IPS-15b (cell line): ENCODE data around the gene KRT36.

ENCODE experiments used
- H3K27me3 ChIP-seq: one replicate; pipeline ENCODE4 v1.6.1; 2013; ENCODE audit warnings: low read length; ENCODE audit not compliant: control insufficient read depth, insufficient read depth
- H3K36me3 ChIP-seq: one replicate; pipeline ENCODE4 v1.6.1; 2013; ENCODE audit warnings: low read length; ENCODE audit not compliant: control insufficient read depth, insufficient read depth
- H3K4me1 ChIP-seq: one replicate; pipeline ENCODE4 v1.6.1; 2013; ENCODE audit warnings: mild to moderate bottlenecking, low read length; ENCODE audit not compliant: control insufficient read depth, insufficient read depth
- H3K4me3 ChIP-seq: one replicate; pipeline ENCODE4 v1.5.1; 2013; ENCODE audit warnings: low read depth, low read length
- H3K9ac ChIP-seq: one replicate; pipeline ENCODE4 v1.6.1; 2013; ENCODE audit warnings: low read depth, mild to moderate bottlenecking, low read length
- H3K9me3 ChIP-seq: one replicate; pipeline ENCODE4 v1.6.1; 2013; ENCODE audit warnings: mild to moderate bottlenecking, low read length; ENCODE audit not compliant: control insufficient read depth, insufficient read depth

The KRT36 gene

DNA sequence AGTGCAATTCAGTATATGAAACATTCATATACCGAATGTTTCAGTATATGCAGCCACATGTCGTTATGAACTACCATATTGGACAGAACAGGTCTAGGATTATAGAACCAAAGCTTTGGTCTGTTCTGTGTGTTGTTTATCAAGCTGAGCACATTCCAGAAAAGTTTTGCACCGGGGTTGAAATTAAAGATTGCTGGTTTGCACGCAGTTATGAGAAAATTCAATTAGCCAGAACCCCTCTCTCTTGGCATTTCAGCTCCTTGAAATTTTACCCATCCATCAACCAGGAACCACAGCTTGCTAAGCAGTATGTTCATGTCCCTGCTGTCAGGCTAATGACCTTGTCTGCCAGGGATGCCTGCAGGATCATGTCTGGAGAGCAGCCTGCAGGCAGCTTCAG lies 32.0 kb downstream of the KRT36 start:
- no peaks in the 10 kb centered on the region for H3K4me1 ChIP-seq
- H3K27me3 ChIP-seq: no peaks in the 10 kb centered on the region
- no peaks in the 10 kb centered on the region for H3K9me3 ChIP-seq
- no peak overlapping the region for H3K4me3 ChIP-seq
- no peaks in the 10 kb centered on the region for H3K36me3 ChIP-seq
- H3K9ac ChIP-seq: no peak overlapping the region

DNA sequence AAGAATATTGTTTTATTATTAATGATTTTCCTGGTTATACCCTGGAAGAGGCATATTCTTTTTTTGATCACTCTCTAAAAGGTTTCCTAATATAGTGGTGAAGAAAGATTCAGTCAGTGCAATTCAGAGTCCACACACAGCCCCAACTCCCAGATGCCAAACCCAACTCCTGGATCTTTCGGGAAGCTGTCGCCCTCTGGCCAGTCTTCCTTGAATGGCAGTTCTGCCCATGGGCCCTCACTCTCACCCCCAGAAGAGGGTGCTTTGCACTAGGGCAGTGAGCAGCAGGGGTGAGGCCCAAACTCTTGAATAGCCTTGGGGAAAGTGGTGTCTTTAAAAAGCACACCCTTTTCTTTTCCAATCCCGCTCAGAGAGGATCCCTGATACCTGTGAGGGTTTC lies 33.5 kb downstream of the KRT36 start:
- Histone ChIP-seq H3K27me3 (no peaks in the 10 kb centered on the region), H3K9ac (no peak overlapping the region)

DNA sequence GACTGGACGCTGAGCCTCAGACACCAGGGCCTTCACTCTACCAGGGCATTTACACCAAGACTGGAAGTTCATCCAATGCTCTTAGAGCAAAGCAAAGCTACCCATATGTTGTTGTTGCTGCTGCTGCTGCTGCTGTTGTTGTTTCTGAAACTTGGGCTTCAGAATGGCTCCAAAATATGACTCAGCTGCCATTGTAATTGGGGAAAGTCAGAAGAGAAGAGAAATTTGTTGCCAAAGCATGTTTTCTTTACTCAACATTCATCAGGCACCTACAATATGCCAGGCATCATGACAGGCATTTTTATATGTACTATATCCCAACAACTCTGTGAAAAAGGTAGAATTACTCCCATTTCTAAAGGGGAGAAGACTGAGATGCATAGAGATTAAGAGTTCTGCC lies 34.5 kb downstream of the KRT36 start:
- H3K27me3 ChIP-seq: no peaks in the 10 kb centered on the region
- H3K36me3 ChIP-seq: no peaks in the 10 kb centered on the region
- H3K9ac ChIP-seq: no peak overlapping the region
- no peaks in the 10 kb centered on the region for H3K9me3 ChIP-seq
- no peaks in the 10 kb centered on the region for H3K4me1 ChIP-seq
- no peak overlapping the region for H3K4me3 ChIP-seq

More for the DNA sequence above, 33.5 kb downstream of the KRT36 start:
- Histone ChIP-seq H3K4me3 (no peak overlapping the region), H3K36me3 (no peaks in the 10 kb centered on the region), H3K4me1 (no peaks in the 10 kb centered on the region), H3K9me3 (no peaks in the 10 kb centered on the region)

DNA sequence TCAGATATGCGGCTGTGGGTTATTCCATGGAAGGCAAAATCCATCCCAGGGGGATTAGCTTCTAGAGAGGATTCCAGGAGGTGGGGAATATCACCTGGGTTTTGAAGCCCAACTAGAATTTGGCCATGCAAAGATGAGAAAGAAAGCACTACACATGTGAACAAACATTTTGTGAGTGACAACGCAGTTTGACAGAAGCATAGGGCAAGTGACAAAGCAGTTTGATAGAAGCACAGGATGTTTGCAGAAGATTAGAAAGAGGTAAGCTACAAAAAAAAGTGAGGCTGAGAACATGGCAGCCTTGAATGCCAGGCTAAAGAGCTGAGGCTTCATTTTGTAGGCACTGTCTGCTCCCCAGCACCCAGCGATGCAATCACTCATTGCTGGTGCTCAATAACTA lies 36.6 kb downstream of the KRT36 start:
- Histone ChIP-seq H3K4me3 (no peak overlapping the region), H3K9me3 (no peaks in the 10 kb centered on the region), H3K36me3 (no peaks in the 10 kb centered on the region), H3K4me1 (no peaks in the 10 kb centered on the region), H3K9ac (no peak overlapping the region), H3K27me3 (no peaks in the 10 kb centered on the region)

DNA sequence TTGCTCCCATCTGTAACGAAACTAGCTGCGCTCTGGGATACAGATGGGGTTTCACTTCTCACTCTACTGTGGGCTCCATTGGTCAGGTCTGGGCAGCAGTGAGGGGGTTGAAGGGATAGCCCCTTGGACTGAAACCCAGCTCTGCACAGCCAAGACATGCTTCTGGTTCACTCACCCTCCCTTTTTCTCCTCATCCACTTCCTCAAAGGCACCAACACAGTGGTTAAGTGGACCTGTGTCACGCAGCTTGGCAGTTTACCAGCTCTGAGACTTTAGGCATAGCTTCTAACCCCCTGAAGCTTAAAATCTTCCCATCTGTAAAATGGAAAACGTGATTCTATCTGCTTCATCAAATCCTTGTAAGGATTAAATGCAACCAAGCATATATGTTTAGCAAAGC lies 37.4 kb downstream of the KRT36 start:
- Histone ChIP-seq H3K9ac (no peak overlapping the region), H3K27me3 (no peaks in the 10 kb centered on the region), H3K4me3 (no peak overlapping the region), H3K9me3 (no peaks in the 10 kb centered on the region), H3K4me1 (no peaks in the 10 kb centered on the region), H3K36me3 (no peaks in the 10 kb centered on the region)

DNA sequence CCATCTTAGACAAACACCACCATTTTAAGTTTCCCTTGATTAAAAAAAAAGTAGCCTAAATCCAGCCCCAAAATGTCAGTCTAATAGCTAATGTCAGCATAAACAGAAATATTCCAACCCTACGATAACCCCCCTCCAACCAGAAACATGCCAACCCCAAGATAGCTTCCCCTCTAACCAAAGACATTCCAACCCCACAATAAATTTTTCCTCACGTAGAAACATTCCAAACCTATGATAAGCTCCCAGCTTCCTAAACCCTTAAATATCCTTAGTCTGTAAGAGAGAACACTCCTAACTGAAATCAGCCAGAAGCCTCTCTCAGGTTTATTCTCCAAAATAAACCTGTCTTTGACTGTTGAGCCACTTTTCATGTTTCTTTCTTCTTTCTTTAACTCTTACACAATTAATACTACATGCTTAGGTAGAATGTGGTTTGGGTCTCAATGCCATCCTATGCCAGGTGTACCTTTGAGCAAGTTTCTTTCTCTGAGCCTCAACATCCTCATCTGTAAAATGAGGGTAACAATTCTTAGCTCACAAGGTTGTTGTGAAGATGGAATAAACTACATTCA lies 38.5 kb downstream of the KRT36 start:
- Histone ChIP-seq H3K4me1 (no peaks in the 10 kb centered on the region), H3K9me3 (no peaks in the 10 kb centered on the region), H3K27me3 (no peaks in the 10 kb centered on the region), H3K36me3 (no peaks in the 10 kb centered on the region), H3K4me3 (no peak overlapping the region), H3K9ac (no peak overlapping the region)

DNA sequence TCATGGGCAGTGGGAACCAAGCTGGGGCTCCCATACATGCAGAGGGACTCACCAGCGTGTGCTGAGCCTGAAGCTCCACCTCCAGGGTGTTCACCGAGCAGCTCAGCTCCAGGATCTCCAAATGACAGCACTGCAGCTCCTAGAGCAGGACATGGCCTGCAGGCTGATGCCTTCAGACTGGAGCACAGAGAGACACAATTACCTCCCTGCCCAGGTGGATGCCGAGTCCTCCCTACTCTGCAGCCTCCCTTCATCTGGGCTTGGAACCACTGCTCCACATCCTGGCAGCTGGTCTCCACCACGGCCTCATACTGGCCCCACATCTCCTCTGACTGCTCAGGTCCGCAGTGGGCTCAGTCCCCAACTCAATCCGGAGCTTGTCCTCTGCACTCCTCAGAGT lies 40.7 kb downstream of the KRT36 start:
- H3K4me3 ChIP-seq: no peak overlapping the region
- no peaks in the 10 kb centered on the region for H3K36me3 ChIP-seq
- H3K9me3 ChIP-seq: no peaks in the 10 kb centered on the region
- no peaks in the 10 kb centered on the region for H3K4me1 ChIP-seq
- no peak overlapping the region for H3K9ac ChIP-seq
- no peaks in the 10 kb centered on the region for H3K27me3 ChIP-seq

DNA sequence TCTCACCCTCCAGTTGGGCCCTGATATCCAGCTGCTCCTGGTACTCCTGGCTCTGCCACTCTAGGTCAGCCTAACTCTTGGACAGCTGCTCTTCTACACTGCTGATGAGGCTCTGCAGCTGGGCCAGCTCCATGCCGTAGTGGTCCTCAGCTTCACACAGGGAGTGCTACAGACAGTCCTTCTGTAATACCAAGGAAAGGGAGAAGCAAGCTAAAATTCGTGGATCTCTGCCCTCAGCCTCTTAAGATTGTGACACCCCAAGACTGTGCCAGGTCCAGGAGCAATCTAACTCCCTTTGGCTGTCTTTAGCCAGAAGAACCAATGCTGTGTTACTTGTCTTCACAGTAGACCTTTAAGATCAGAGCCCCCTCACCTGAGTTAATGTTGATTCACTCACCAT lies 41.2 kb downstream of the KRT36 start:
- Histone ChIP-seq H3K9ac (no peak overlapping the region), H3K4me1 (no peaks in the 10 kb centered on the region), H3K4me3 (no peak overlapping the region), H3K27me3 (no peaks in the 10 kb centered on the region), H3K36me3 (no peaks in the 10 kb centered on the region), H3K9me3 (no peaks in the 10 kb centered on the region)

DNA sequence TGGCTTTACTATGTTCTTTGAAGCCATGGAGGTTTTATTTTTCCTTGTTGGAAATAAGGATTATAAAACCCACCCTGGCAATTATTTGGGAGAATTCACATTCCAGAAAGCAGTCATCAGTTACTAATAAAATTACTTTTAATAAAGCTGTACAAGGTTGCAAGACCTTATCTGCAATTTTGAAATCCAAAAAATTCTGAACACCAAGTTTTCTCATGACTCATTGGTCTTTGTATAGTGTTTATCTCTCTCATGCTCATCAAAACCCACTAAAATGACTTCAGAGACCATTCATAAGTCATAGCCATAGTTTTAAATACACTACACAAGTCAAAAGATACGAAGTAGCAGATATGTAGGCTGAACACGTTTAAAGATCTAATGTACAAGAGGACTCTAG lies 42.9 kb downstream of the KRT36 start:
- Histone ChIP-seq H3K4me3 (no peak overlapping the region), H3K27me3 (no peaks in the 10 kb centered on the region), H3K36me3 (no peaks in the 10 kb centered on the region), H3K4me1 (no peaks in the 10 kb centered on the region), H3K9ac (no peak overlapping the region), H3K9me3 (no peaks in the 10 kb centered on the region)

DNA sequence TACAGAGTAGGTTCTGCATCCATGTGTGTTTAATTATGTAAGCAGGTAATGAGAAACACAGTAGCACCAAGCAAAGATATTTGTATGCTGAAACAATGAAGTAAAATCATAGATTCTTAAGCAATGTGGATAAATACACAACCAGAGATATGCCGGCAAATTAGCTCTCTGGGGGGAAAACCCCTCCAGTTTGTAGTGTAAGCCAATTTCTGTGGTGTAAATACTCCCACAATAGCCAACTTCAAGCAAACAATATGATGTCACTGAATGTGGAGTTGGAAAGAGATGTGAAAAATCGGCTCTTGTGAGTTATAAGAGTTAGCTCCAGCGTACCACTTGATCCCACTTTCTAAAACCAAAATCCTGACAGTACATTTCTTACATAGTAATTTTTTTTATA lies 45.1 kb downstream of the KRT36 start:
- Histone ChIP-seq H3K27me3 (no peaks in the 10 kb centered on the region), H3K4me1 (no peaks in the 10 kb centered on the region), H3K9me3 (no peaks in the 10 kb centered on the region), H3K9ac (no peak overlapping the region), H3K36me3 (no peaks in the 10 kb centered on the region), H3K4me3 (no peak overlapping the region)

DNA sequence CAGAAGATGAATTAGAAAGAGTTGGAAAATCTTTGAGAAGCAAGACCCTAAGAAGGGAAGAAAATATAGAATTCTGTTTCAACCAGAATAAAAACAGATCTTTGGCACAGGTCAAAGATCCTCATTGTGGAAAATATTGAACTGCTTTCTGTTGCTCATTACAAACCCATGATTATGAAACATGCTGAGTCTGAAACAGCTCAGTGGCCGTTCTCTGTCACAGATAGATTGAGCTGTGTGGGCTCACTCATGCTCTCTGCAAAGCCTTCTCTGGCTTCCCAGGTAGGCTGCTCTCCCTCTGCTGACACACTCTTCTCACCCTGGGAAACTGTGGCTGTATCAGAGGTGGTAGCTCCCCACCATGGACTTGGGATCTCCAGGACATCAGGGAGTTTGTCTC lies 45.5 kb downstream of the KRT36 start:
- no peak overlapping the region for H3K4me3 ChIP-seq
- no peaks in the 10 kb centered on the region for H3K9me3 ChIP-seq
- no peaks in the 10 kb centered on the region for H3K27me3 ChIP-seq
- H3K9ac ChIP-seq: no peak overlapping the region
- H3K36me3 ChIP-seq: no peaks in the 10 kb centered on the region
- H3K4me1 ChIP-seq: no peaks in the 10 kb centered on the region

DNA sequence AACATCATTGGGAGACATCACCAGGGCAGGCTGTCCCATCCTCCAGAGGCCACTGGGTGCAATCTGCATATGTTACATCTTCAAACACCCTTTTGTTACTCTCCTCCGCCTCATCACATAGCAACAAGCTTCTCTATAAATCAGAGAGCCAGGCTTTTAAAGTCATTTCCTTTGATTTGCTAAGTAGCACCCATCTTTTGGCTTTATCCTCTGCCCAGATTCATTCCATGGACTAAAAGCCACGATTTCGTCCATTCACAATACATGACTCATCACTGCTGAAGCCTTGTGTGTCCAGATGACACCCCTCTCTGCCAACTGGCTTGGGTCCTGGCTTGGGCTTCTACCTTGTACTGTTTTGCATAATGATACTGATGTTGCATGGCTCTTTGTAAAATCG lies 47.0 kb downstream of the KRT36 start:
- Histone ChIP-seq H3K9me3 (no peaks in the 10 kb centered on the region), H3K9ac (no peak overlapping the region), H3K27me3 (no peaks in the 10 kb centered on the region), H3K4me1 (no peaks in the 10 kb centered on the region), H3K36me3 (no peaks in the 10 kb centered on the region), H3K4me3 (no peak overlapping the region)
